Testis (tissue), 2 donors: ENCODE measurements around the gene LY6G5C.

Experiments used
- CTCF ChIP-seq, 3 experiments: fragments of 450-650 bp in 2 of 3; fragments of 200-600 bp in 1 of 3; sonication (generic) in 1 of 3; IDR thresholded peaks; one replicate each; pipeline ENCODE4 v1.5.1; 2016 to 2019; ENCODE audit warnings: antibody characterized with exemption in 3 of 3, mild to moderate bottlenecking in 2 of 3, moderate library complexity in 1 of 3
- POLR2A ChIP-seq: fragments of 450-650 bp; IDR thresholded peaks from one replicate; pipeline ENCODE4 v1.6.1; 2017; ENCODE audit warnings: antibody characterized with exemption, mild to moderate bottlenecking, moderate library complexity

DNA sequence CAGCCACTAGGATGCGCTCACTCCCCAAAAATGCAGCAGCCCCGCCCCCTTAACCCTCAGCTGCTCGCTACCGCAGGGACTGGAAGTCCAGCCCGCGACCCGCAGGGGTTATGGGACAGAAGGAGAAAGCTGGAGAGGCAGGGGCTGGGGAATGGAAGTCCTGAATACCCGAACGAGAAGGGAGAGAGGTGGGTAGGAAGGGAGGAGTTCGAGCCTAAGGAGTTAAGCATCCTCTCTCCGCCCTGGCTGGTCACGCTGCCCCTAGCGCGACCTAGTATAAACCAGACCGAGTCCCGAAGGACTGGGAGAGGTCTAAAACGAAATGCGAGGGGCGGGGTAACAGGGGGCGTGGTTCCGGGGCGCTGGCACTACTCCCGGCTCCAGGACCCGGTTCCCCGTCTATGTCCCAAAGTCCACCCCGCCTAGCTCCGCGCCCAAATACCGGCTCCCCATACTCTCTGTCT is 48.7 kb upstream of the LY6G5C start:
- TF ChIP-seq CTCF (IDR thresholded peaks at IDR 0.05) = peak; percentile 2 to 72 (median 51)
- TF ChIP-seq POLR2A = no peak
